ENCODE results near the gene IYD.
A peak's percentile ranks its signal among the peaks of the same experiment; 100 is the strongest.

The IYD gene

GRCh38 chr6:150380256-150380655 lies 11.4 kb downstream of the IYD start:
- Histone ChIP-seq H3K9me3 (ENCODE audit: control insufficient read depth, low read length) (no peaks in the 10 kb centered on the region), H3K4me1 (no peaks in the 10 kb centered on the region), H3K27me3 (ENCODE audit: control insufficient read depth, insufficient read depth, low read length) (no peaks in the 10 kb centered on the region), H3K4me2 (ENCODE audit: low read length) (no peak overlapping the region), H3K27ac (no peak overlapping the region), H2AFZ (no peak overlapping the region), H3K79me2 (no peaks in the 10 kb centered on the region), H3K9ac (no peak overlapping the region), H3K36me3 (ENCODE audit: control insufficient read depth, insufficient read depth, low read length) (no peaks in the 10 kb centered on the region), H3K4me3 (ENCODE audit: low read depth, low read length) (no peak overlapping the region)
- no peak for TF ChIP-seq CTCF (IDR thresholded peaks at IDR 0.05)

- Histone ChIP-seq H2AFZ (no peak overlapping the region), H3K27me3 (ENCODE audit: control insufficient read depth, insufficient read depth, low read length) (no peaks in the 10 kb centered on the region), H3K79me2 (no peaks in the 10 kb centered on the region), H3K4me3 (ENCODE audit: low read depth, low read length) (no peak overlapping the region), H3K4me2 (ENCODE audit: low read length) (no peak overlapping the region), H3K27ac (no peak overlapping the region), H3K9me3 (ENCODE audit: control insufficient read depth, low read length) (no peaks in the 10 kb centered on the region), H3K9ac (no peak overlapping the region), H3K36me3 (ENCODE audit: control insufficient read depth, insufficient read depth, low read length) (no peaks in the 10 kb centered on the region), H3K4me1 (no peaks in the 10 kb centered on the region)
- TF ChIP-seq CTCF (IDR thresholded peaks at IDR 0.05): no peak
Measured at GRCh38 chr6:150382171-150382570, 13.4 kb downstream of the IYD start.

- Histone ChIP-seq H3K4me2 (ENCODE audit: low read length) (no peak overlapping the region), H3K27me3 (ENCODE audit: control insufficient read depth, insufficient read depth, low read length) (no peaks in the 10 kb centered on the region), H3K4me3 (ENCODE audit: low read depth, low read length) (no peak overlapping the region), H3K27ac (no peak overlapping the region), H3K9me3 (ENCODE audit: control insufficient read depth, low read length) (no peaks in the 10 kb centered on the region), H2AFZ (peak overlapping the region; percentile 13), H3K4me1 (no peaks in the 10 kb centered on the region), H3K36me3 (ENCODE audit: control insufficient read depth, insufficient read depth, low read length) (no peaks in the 10 kb centered on the region), H3K9ac (no peak overlapping the region), H3K79me2 (no peaks in the 10 kb centered on the region)
- TF ChIP-seq CTCF (IDR thresholded peaks at IDR 0.05): no peak
Measured at GRCh38 chr6:150391414-150391813, 22.6 kb downstream of the IYD start.

GRCh38 chr6:150391890-150392289 lies 23.1 kb downstream of the IYD start:
- Histone ChIP-seq H3K4me2 (ENCODE audit: low read length) (no peak overlapping the region), H3K9me3 (ENCODE audit: control insufficient read depth, low read length) (no peaks in the 10 kb centered on the region), H2AFZ (no peak overlapping the region), H3K79me2 (no peaks in the 10 kb centered on the region), H3K27ac (no peak overlapping the region), H3K27me3 (ENCODE audit: control insufficient read depth, insufficient read depth, low read length) (no peaks in the 10 kb centered on the region), H3K4me1 (no peaks in the 10 kb centered on the region), H3K36me3 (ENCODE audit: control insufficient read depth, insufficient read depth, low read length) (no peaks in the 10 kb centered on the region), H3K9ac (no peak overlapping the region), H3K4me3 (ENCODE audit: low read depth, low read length) (no peak overlapping the region)
- no peak for TF ChIP-seq CTCF (IDR thresholded peaks at IDR 0.05)

- H3K27ac ChIP-seq: no peak overlapping the region
- H3K9ac ChIP-seq: no peak overlapping the region
- H3K4me2 ChIP-seq (ENCODE audit: low read length): no peak overlapping the region
- no peaks in the 10 kb centered on the region for H3K27me3 ChIP-seq (ENCODE audit: control insufficient read depth, insufficient read depth, low read length)
- no peaks in the 10 kb centered on the region for H3K36me3 ChIP-seq (ENCODE audit: control insufficient read depth, insufficient read depth, low read length)
- H3K79me2 ChIP-seq: no peaks in the 10 kb centered on the region
- no peaks in the 10 kb centered on the region for H3K4me1 ChIP-seq
- H3K4me3 ChIP-seq (ENCODE audit: low read depth, low read length): no peak overlapping the region
- no peaks in the 10 kb centered on the region for H3K9me3 ChIP-seq (ENCODE audit: control insufficient read depth, low read length)
- no peak overlapping the region for H2AFZ ChIP-seq
- TF ChIP-seq CTCF (IDR thresholded peaks at IDR 0.05): no peak
Measured at GRCh38 chr6:150392452-150393220, 23.8 kb downstream of the IYD start.
